Common myeloid progenitor, CD34-positive (primary cell): Measurements from ENCODE around the gene SLC46A2.

Experiments used
- CTCF ChIA-PET: fragments of 350-600 bp; sonication (Branson Sonifier 250); formaldehyde crosslinking; loops from one replicate; lab custom pipeline; 2021; ENCODE audit warnings: antibody characterized with exemption; lab: Charles Lee
- POLR2A ChIA-PET: fragments of 350-600 bp; sonication (Branson Sonifier 250); formaldehyde crosslinking; loops from one replicate; lab custom pipeline; 2021; ENCODE audit warnings: antibody characterized with exemption; lab: Charles Lee
- DNase-seq, 3 donors: peaks; one replicate each; pipeline versions ENCODE4 v3.0.0 to v3.0.0-alpha.2; 2013
- H3K27ac ChIP-seq, 2 experiments: 1 replicate in 1 of 2; 2 replicates in 1 of 2; pipeline ENCODE4 v1.7.0; 2013; ENCODE audit warnings: inconsistent platforms in 2 of 2, low read length in 2 of 2, mild to moderate bottlenecking in 2 of 2, low read depth in 1 of 2, moderate library complexity in 1 of 2; ENCODE audit not compliant: severe bottlenecking in 2 of 2, insufficient read depth in 1 of 2, poor library complexity in 1 of 2
- H3K27me3 ChIP-seq, 5 experiments: replicated peaks in 2 of 5; 1 replicate in 3 of 5; 2 replicates in 2 of 5; pipeline versions ENCODE4 v1.6.1 to v1.7.0; 2013; ENCODE audit warnings: low read length in 4 of 5, mild to moderate bottlenecking in 2 of 5, moderate library complexity in 2 of 5, inconsistent platforms in 1 of 5; ENCODE audit not compliant: insufficient read depth in 5 of 5, control insufficient read depth in 4 of 5
- H3K36me3 ChIP-seq, 4 experiments: 1 replicate in 2 of 4; 2 replicates in 2 of 4; pipeline versions ENCODE4 v1.6.1 to v1.7.0; 2013; ENCODE audit warnings: low read length in 3 of 4, control low read depth in 1 of 4, mild to moderate bottlenecking in 1 of 4; ENCODE audit not compliant: control insufficient read depth in 4 of 4, insufficient read depth in 4 of 4
- H3K4me1 ChIP-seq, 4 experiments: 1 replicate in 3 of 4; 2 replicates in 1 of 4; pipeline versions ENCODE4 v1.6.1 to v1.7.1; 2013; ENCODE audit warnings: low read length in 3 of 4, mild to moderate bottlenecking in 3 of 4, control low read depth in 1 of 4, inconsistent platforms in 1 of 4, moderate library complexity in 1 of 4; ENCODE audit not compliant: control insufficient read depth in 4 of 4, insufficient read depth in 4 of 4; ENCODE audit errors: control extremely low read depth in 1 of 4
- H3K4me3 ChIP-seq, 7 experiments: 1 replicate in 4 of 7; 2 replicates in 3 of 7; pipeline versions ENCODE4 v1.5.1 to v1.7.0; 2013; ENCODE audit warnings: mild to moderate bottlenecking in 7 of 7, low read length in 6 of 7, moderate library complexity in 6 of 7, inconsistent platforms in 2 of 7, low read depth in 2 of 7, control low read depth in 1 of 7; ENCODE audit not compliant: insufficient read depth in 4 of 7, control insufficient read depth in 1 of 7; ENCODE audit errors: extremely low read depth in 1 of 7
- H3K9me3 ChIP-seq, 5 experiments: 1 replicate in 4 of 5; 2 replicates in 1 of 5; pipeline versions ENCODE4 v1.6.1 to v1.7.1; 2013; ENCODE audit warnings: low read length in 4 of 5, mild to moderate bottlenecking in 2 of 5, inconsistent platforms in 1 of 5, low read depth in 1 of 5, moderate library complexity in 1 of 5; ENCODE audit not compliant: control insufficient read depth in 4 of 5, insufficient read depth in 2 of 5; ENCODE audit errors: control extremely low read depth in 1 of 5
- WGBS: methylation state at CpG from one replicate; pipeline ENCODE4 v1.1.5; 2013; ENCODE audit not compliant: insufficient coverage; 5-methylcytosine and 5-hydroxymethylcytosine counted together

Gene SLC46A2

GRCh38 chr9:112856843-112857242 is 33.8 kb downstream of the SLC46A2 start:
- no peak for DNase-seq
- H3K9me3 ChIP-seq, result no peaks in the 10 kb centered on the region
- CTCF ChIA-PET, result interaction anchor here (0.6 to 2.5 kb wide), 4 partner anchors 11 to 46 kb away, joined by 3 to 12 read pairs (median 6); no protein-coding TSS in a partner anchor
- 92% methylated on average over 12 of the region's 14 CpGs for WGBS
- POLR2A ChIA-PET, result no interaction called here
- no peak overlapping the region for H3K27ac ChIP-seq
- H3K4me1 ChIP-seq, result peaks cover 10 to 42% (median 15%) of the 10 kb centered on the region in 4 experiments
- H3K36me3 ChIP-seq, result no peaks in the 10 kb centered on the region
- no peaks in the 10 kb centered on the region for H3K27me3 ChIP-seq
- H3K4me3 ChIP-seq, result no peak overlapping the region

DNA sequence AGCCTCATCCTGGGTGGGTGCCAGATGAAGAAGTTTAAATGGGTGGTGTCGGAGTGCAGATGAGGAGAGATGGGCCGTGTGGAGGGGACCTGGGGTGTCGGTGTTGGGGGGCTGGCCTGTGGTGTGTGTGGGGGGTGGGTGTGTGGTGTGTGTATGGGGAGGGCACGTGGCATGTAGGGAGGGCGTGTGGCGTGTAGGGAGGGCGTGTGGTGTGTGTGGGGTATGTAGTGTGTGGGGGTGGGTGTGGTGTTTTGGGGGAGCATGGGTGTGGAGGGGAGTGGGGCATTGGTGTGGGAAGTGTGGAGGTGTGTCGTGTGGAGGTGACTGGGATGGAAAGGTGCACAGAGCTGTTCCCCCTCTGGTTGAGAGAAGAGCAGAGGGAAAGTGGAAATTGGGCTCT is 34.5 kb downstream of the SLC46A2 start:
- ChIA-PET CTCF (interaction anchor here (1.4 to 2.5 kb wide), 3 partner anchors 10 to 47 kb away, joined by 3 to 12 read pairs (median 6); no protein-coding TSS in a partner anchor), POLR2A (no interaction called here)
- peaks cover 0 to 3% (median 1%) of the 10 kb centered on the region in 4 experiments for H3K36me3 ChIP-seq
- no peak overlapping the region for H3K27ac ChIP-seq
- H3K27me3 ChIP-seq, result no peaks in the 10 kb centered on the region
- no peak overlapping the region for H3K4me3 ChIP-seq
- peaks cover 3 to 36% (median 10%) of the 10 kb centered on the region in 4 experiments for H3K4me1 ChIP-seq
- WGBS, result 100% methylated on average over 6 of the region's 8 CpGs
- no peaks in the 10 kb centered on the region for H3K9me3 ChIP-seq
- DNase-seq, result no peak

DNA sequence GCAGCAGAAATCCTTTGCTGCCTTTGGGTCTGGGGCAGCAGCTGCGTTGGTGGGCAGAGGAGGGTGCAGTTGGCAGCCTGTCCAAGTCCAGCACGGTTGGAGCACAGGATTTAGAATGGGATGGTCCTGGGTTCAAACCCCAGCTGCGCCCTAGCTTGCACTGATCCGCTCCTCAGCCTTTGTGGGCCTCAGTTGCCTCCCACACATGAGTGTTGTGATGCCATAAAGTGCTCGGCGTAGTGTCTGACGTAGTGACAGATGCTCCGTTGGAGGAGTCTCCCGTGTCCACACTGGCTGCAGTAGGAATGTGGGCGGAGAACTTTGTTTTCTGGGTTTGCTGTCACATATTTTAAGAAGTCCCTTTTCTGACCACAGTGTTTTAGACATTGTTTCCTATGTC is 36.0 kb downstream of the SLC46A2 start:
- peaks cover 0 to 3% (median 0%) of the 10 kb centered on the region in 5 experiments for H3K27me3 ChIP-seq
- H3K27ac ChIP-seq, result no peak overlapping the region
- ChIA-PET CTCF (no interaction called here), POLR2A (no interaction called here)
- peaks cover 0 to 6% (median 2%) of the 10 kb centered on the region in 4 experiments for H3K36me3 ChIP-seq
- H3K9me3 ChIP-seq, result no peaks in the 10 kb centered on the region
- peaks cover 0 to 22% (median 5%) of the 10 kb centered on the region in 4 experiments for H3K4me1 ChIP-seq
- no peak for DNase-seq
- WGBS, result 100% methylated on average over 9 of the region's 10 CpGs
- no peak overlapping the region for H3K4me3 ChIP-seq

GRCh38 chr9:112853882-112854585 is 36.6 kb downstream of the SLC46A2 start:
- ChIA-PET CTCF (no interaction called here), POLR2A (no interaction called here)
- Histone ChIP-seq H3K36me3 (peaks cover 0 to 6% (median 2%) of the 10 kb centered on the region in 4 experiments), H3K9me3 (no peaks in the 10 kb centered on the region), H3K27me3 (peaks cover 0 to 3% (median 0%) of the 10 kb centered on the region in 5 experiments), H3K4me1 (peaks cover 0 to 20% (median 6%) of the 10 kb centered on the region in 4 experiments), H3K4me3 (no peak overlapping the region), H3K27ac (no peak overlapping the region)
- no peak for DNase-seq
- 94% methylated on average over 13 of the region's 13 CpGs for WGBS

DNA sequence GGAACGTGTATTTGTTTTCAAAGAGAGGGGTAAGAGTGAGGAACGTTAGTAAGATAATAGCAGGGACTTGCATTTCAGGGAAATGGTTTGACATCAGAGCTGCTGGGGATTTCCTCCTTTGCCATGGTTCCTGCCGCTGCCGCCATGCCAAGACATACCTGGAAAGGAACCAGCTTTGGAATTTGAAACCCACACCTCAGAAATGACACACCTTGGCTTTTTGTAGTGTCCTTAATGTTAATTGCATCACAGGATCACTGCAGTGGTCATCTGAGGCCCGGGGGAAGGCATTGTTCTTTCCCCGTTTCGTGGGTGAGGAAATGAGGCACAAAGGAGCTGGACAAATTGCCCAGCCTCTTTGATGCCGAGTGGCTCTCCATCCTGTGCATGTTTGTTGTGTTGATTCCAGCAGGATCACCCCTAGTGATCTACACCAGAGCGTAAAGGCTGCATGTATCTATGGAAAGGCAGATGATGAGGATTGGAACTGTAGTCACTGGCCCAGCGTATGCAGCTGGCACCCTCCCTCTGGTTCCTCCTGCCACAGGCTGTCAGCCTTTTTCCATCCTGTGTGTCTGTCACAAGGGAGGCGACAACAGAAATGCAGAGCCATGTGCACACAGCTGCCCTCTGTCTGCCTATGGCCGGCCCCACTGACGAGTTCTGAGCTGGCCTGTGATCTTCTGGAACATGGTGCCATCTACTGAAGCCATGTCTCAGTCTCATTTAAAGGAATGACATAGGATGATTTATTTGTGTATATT is 37.8 kb downstream of the SLC46A2 start:
- peaks cover 0 to 6% (median 2%) of the 10 kb centered on the region in 4 experiments for H3K36me3 ChIP-seq
- H3K4me3 ChIP-seq, result no peak overlapping the region
- no peak for DNase-seq
- H3K4me1 ChIP-seq, result peaks cover 0 to 19% (median 6%) of the 10 kb centered on the region in 4 experiments
- peaks cover 0 to 3% (median 0%) of the 10 kb centered on the region in 5 experiments for H3K27me3 ChIP-seq
- 92% methylated on average over 11 of the region's 13 CpGs for whole genome bisulfite sequencing
- ChIA-PET CTCF (interaction anchor here (0.8 to 1.3 kb wide), 2 partner anchors 34 to 50 kb away, joined by 3 read pairs; no protein-coding TSS in a partner anchor), POLR2A (no interaction called here)
- no peaks in the 10 kb centered on the region for H3K9me3 ChIP-seq
- no peak overlapping the region for H3K27ac ChIP-seq

GRCh38 chr9:112850840-112851239 is 39.8 kb downstream of the SLC46A2 start:
- H3K27ac ChIP-seq, result no peak overlapping the region
- WGBS, result 95% methylated on average over 4 of the region's 6 CpGs

More at GRCh38 chr9:112850840-112851239, 39.8 kb downstream of the SLC46A2 start:
- DNase-seq, result no peak
- ChIA-PET CTCF (no interaction called here), POLR2A (no interaction called here)
- Histone ChIP-seq H3K36me3 (peaks cover 0 to 6% (median 2%) of the 10 kb centered on the region in 4 experiments), H3K9me3 (no peaks in the 10 kb centered on the region), H3K4me3 (no peak overlapping the region), H3K27me3 (peaks cover 0 to 3% (median 0%) of the 10 kb centered on the region in 5 experiments), H3K4me1 (peaks cover 0 to 17% (median 7%) of the 10 kb centered on the region in 4 experiments)
